ENCODE measurements around the gene INO80.

INO80 gene

DNA sequence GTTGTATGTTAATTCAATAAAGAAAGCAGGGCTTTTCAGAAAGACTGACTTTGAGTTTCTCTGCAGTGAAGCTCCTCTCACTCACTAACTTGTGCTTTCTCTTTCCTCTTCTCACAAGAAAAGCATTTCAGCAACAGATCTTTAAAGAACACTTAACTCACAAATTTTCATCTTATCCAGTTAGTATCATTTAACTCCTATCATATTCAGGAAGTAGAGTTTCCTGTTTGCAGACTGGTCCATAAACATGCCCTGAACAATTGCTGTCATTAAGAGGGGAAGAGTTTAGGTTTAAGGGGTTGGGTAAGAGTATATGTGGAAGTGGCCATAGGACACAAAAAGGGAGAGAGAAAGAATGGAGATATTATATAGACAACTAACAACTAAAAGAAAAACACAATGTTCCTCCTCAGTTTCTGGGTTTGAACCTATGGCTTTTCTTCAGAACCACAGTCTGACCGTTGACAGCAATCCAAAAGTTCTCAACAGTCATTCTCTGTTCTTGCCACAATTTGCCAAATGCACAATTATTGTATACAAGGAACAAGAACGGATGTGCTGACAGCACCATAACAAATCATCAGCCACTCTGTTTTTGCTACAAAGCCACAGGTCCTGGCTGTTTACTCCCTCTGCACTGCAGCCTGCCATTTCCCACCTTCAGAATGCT, 98.9 kb downstream of the INO80 start:
- TF ChIP-seq, protein P1, sequence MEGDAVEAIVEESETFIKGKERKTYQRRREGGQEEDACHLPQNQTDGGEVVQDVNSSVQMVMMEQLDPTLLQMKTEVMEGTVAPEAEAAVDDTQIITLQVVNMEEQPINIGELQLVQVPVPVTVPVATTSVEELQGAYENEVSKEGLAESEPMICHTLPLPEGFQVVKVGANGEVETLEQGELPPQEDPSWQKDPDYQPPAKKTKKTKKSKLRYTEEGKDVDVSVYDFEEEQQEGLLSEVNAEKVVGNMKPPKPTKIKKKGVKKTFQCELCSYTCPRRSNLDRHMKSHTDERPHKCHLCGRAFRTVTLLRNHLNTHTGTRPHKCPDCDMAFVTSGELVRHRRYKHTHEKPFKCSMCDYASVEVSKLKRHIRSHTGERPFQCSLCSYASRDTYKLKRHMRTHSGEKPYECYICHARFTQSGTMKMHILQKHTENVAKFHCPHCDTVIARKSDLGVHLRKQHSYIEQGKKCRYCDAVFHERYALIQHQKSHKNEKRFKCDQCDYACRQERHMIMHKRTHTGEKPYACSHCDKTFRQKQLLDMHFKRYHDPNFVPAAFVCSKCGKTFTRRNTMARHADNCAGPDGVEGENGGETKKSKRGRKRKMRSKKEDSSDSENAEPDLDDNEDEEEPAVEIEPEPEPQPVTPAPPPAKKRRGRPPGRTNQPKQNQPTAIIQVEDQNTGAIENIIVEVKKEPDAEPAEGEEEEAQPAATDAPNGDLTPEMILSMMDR (conservative IDR thresholded peaks at IDR 0.05) = no peak
- peak overlapping the region; percentile 76 for H3K27ac ChIP-seq

DNA sequence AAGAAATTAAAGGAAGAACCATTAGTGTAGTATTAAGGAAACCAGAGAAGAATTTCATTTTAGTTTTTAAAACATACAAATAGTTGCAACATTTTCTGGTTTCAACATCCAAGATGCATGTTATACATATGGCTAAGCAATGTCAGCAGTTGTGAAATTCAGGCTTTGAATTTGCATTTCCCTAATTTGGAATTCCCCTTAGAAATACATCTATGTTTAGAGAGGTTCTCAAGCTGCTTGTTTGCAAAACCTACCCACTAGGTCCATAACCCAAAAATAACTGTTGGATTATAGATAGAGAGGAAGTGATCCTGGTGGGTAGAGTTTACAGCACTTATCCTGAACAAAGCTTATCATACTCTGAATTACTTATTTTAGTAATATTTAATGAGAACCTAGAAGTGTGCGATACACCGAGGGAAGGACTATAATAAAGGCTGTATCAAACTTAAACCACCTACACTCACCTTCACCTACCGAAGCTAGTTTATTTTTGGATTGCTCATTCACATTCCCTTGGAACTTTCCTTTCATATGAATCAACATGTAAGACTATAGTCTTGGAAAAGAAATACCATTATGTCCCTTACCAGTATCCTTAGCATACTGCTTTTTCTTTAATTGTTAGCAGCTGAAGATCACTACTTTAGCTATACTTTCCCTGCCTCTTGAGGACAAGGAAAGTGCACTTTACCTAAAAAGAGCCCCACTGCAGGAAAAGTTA, 102.2 kb downstream of the INO80 start:
- TF ChIP-seq, protein P1 (conservative IDR thresholded peaks at IDR 0.05) = no peak
- no peak overlapping the region for H3K27ac ChIP-seq

DNA sequence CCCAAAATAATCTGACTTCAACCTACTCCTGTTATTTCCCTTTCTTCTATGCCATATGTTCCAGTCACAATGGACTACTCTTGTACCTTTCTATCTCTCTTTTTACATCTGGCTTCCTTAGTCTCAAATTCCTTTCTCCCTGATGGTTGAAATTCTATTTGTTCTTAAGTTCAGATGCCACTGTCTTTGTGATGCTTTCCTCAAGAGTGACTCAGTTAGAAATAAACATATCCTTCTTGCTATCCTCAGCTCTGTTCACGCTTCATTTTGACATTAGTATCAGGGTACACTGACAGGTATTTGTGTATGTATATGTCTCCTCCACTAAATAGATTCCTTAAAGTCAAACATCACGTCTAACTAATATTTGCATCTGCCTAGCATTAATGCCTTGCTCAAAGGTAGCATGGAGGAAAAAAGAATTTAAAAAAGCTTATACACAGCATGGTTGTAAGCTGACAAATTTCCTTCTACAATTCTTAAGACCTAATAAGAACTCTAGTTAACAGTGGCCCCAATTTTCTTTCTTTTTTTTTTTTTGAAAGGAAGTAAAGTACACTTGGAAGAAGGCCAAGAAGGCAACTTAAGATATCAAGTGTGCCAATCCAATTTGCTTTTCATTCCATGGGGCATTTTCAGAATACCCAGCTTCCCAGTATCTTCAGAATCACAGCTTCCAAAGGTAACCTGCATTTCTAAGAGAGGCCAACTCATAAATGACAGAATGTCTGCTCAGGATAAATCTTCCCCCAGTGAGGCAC, 104.8 kb downstream of the INO80 start:
- TF ChIP-seq, protein P1 (conservative IDR thresholded peaks at IDR 0.05) = no peak
- H3K27ac ChIP-seq = no peak overlapping the region

DNA sequence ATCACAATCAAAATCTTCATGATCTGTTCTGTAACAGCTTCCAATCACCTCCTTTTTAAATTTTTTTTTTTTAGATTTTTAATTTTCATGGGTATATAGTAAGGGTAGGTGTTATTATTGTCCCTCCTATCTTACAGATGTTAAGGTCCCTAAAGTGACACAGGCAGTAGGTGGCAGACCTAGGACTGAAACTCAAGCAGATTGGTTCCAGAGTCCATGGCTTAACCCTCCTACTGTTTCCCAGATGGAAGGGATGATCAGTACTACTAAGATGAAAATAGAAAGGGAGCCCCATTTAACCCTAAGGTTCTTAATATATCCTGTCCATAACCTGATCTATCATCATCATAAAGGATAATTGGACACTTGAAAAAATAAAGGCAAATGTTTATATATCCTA, 105.7 kb downstream of the INO80 start:
- H3K27ac ChIP-seq = no peak overlapping the region
- TF ChIP-seq, protein P1 (conservative IDR thresholded peaks at IDR 0.05) = no peak

DNA sequence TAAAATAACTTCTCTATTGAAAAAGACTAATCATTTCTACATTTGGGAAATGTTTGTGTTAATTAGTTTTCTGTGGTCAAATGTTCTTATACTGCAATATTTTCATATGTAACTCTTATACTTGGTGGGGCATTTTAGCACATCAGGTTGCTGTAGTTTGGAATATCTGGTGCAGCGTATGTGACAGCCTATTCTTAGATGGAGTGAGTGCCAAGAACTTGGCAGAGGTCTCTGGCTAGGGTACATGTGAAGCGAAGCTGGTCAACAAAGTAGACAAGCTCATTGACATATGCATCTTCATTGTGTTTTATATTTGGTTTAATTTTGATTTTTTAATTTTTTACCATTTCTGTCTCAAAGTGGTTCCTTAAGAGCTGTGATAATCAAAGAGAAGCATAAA, 109.6 kb downstream of the INO80 start:
- TF ChIP-seq, protein P1 (conservative IDR thresholded peaks at IDR 0.05) = no peak
- no peak overlapping the region for H3K27ac ChIP-seq

DNA sequence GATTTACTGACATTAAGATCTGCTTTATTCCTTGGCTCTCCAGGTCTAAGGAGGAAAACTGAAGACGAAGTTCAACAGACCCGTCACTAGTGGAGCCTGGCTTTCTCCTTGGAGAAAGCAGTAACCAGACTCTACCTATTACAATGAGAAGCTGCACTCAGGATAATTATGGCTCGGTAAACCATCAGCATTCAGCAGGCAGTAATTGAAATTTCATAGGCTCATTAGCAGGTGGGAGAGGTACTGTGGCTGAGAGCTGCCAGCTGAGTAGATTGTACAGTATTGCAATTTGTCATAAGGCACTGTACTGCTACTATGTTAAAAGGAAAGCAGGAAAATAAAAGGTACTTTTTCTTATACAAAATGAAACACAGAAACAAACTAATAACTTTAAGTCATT, 111.6 kb downstream of the INO80 start:
- TF ChIP-seq, protein P1 (conservative IDR thresholded peaks at IDR 0.05) = no peak
- H3K27ac ChIP-seq = no peak overlapping the region

DNA sequence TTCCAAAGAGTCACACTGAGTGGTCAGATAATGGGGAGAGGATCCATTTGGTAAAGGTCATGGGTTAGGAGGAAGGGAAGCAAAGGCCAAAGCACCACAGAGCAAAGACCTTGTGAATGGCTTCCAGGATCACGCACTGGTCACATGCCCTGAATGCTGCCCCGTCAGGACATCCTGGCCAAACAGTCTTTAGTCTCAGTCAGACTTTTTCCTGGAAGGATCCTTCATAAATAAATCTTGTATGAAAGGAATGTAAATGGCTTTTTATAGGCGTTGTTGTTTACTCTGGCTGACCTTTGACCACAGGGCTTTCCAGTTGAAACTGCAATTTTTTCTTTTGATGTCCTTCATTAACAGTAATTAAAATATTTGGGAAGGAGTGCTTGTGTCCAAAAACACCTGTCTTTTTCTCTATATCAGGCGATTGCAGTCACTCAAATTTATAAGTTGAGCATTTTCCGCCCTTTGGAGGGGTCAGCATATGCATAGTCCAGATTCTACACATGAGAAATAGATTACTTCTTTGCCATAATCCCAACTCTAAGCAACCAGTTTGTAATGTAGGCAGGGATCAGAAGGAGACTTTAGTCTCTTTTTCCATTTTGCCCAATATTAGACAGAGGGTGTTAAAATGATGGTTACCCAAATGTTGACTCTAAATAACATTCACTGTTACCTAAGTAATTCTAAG, 114.4 kb downstream of the INO80 start:
- TF ChIP-seq, protein P1 (conservative IDR thresholded peaks at IDR 0.05) = no peak
- peak overlapping the region; percentile 71 for H3K27ac ChIP-seq
